NCI-H2171 treated with DMSO at 0.1 percent for 48 hours (cell line): Measurements from ENCODE around the gene CRADD.
A peak's percentile ranks its signal among the peaks of the same experiment; 100 is the strongest.
"Not testable (repeated sequence)": the region's sequence is repeated elsewhere in the genome, so short reads cannot be mapped to it uniquely, and the experiment has no call there.

Experiments
- DNase-seq: peaks from one replicate; lab custom pipeline; 2025; lab: John Stamatoyannopoulos, UW

The CRADD gene

GRCh38 chr12:93901739-93902138 is 224.6 kb downstream of the CRADD start:
- DNase-seq: no peak

GRCh38 chr12:93902192-93902591 is 225.0 kb downstream of the CRADD start:
- no peak for DNase-seq

GRCh38 chr12:93902736-93903562 is 225.8 kb downstream of the CRADD start:
- no peak for DNase-seq

- no peak for DNase-seq
Measured at GRCh38 chr12:93904124-93904523, 226.9 kb downstream of the CRADD start.

GRCh38 chr12:93908264-93908663 is 231.1 kb downstream of the CRADD start:
- DNase-seq: no peak

GRCh38 chr12:93908846-93909567 is 231.8 kb downstream of the CRADD start:
- peak; percentile 10 for DNase-seq

GRCh38 chr12:93911396-93911795 is 234.2 kb downstream of the CRADD start:
- DNase-seq: no peak

- DNase-seq: no peak
Measured at GRCh38 chr12:93912086-93912733, 235.0 kb downstream of the CRADD start.

GRCh38 chr12:93913845-93914244 is 236.7 kb downstream of the CRADD start:
- DNase-seq: no peak

GRCh38 chr12:93914281-93914680 is 237.1 kb downstream of the CRADD start:
- no peak for DNase-seq

- no peak for DNase-seq
Measured at GRCh38 chr12:93915411-93915810, 238.2 kb downstream of the CRADD start.

GRCh38 chr12:93916402-93916801 is 239.2 kb downstream of the CRADD start:
- peak; percentile 40 for DNase-seq

GRCh38 chr12:93918262-93918661 is 241.1 kb downstream of the CRADD start:
- no peak for DNase-seq

GRCh38 chr12:93918900-93919299 is 241.7 kb downstream of the CRADD start:
- DNase-seq: no peak

- DNase-seq: no peak
Measured at GRCh38 chr12:93921521-93921920, 244.3 kb downstream of the CRADD start.

- DNase-seq: no peak
Measured at GRCh38 chr12:93922583-93923006, 245.4 kb downstream of the CRADD start.

- DNase-seq: no peak
Measured at GRCh38 chr12:93924367-93924766, 247.2 kb downstream of the CRADD start.

- DNase-seq: no peak
Measured at GRCh38 chr12:93925585-93926205, 248.5 kb downstream of the CRADD start.

GRCh38 chr12:93926237-93926636 is 249.1 kb downstream of the CRADD start:
- DNase-seq: no peak

GRCh38 chr12:93929081-93929480 is 251.9 kb downstream of the CRADD start:
- not testable (repeated sequence) for DNase-seq

- DNase-seq: no peak
Measured at GRCh38 chr12:93937812-93938211, 260.6 kb downstream of the CRADD start.

- no peak for DNase-seq
Measured at GRCh38 chr12:93938317-93938716, 261.1 kb downstream of the CRADD start.
